Measurements from ENCODE around the gene ZBTB45.
"Not testable (repeated sequence)": the region's sequence is repeated elsewhere in the genome, so short reads cannot be mapped to it uniquely, and the experiment has no call there.

Gene ZBTB45

DNA sequence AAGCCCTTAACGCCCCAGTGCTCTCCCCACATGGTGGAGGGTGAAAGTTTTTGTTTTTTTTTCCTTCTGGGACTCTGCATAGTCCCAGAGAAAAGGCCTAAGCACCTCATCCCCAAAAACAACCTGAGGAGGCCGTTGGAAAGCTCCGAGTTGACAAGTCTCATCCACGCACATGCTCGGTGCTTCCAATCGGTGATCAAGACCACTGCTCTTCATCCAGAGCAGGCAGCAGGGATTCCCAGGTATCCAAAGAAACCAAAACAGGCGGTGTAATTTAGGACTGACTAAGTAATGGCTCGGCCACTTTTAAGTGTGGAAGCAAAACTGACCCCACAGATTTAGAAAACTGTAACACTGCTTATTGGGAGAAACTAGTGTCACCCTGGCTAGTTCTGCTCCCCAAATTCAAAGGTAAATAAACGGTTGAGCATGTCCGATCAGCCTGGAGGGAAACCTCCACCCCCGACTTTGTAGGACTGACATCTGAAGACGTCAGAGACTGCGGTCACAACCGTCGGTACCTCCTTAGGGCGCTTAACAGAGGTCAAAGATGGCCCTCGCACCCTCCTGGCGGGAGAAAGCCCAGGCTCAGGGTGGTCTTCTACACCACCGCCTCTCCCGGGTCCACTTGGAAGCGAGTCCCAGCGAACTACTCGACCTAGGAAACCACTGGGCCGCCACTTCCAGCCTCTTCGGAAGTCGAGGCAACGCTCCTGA is 44.5 kb downstream of the ZBTB45 start:
- DNase-seq (ENCODE audit: low read depth in 2 of 2) = no peak

DNA sequence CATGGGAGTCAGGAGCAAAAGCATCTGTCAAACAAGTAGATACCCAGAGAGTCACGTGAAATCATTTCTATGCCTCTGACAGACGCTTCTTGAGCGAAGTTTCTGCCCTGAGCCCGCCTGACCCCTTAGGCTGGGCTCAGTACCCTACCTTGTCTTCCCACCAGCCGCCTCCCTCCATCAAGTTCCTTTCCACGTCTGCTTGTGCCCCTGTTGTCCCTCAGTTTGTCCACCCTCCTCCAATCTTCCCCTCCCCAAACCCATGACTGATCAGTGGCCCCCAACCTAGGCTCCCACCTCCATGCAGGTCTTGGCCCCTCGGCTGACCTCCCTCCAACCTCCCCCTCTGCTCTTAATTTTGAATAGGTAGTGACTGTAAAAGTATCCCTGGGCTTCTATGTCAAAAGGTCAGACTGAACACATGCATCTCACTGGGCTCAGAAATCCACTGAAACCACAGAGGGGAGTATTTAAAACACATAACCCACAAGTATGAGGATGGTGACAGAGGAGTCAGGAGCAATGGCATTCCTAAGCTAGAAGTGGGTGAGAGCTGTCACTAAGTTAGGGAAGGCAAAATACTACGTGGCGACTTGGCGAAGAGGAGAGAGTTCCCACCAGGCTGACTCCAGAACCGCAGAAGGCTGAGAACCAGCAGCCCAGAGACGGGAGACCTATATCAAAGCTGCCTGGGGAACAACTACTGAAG is 45.2 kb downstream of the ZBTB45 start:
- no peak for DNase-seq (ENCODE audit: low read depth in 2 of 2)

DNA sequence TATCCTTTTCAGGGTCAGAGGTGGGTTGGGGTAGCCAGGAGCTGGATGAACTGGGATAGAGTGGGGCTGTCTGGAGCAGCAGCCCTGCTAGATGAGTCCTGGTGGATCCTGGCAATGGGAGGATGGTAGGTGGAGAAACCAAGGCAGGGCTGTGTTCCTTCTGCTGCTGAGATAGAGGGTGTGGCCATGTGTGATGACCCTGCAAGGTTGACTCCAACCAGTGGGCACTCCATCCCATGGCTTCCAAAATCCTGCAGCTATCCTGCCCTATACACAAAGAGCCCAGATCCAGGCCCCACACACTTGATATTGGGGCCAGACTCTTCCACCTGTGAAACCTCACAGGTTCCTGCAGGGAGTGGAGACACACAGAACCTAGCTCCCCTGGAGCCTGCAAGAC is 45.8 kb downstream of the ZBTB45 start:
- DNase-seq (ENCODE audit: low read depth in 2 of 2) = no peak

DNA sequence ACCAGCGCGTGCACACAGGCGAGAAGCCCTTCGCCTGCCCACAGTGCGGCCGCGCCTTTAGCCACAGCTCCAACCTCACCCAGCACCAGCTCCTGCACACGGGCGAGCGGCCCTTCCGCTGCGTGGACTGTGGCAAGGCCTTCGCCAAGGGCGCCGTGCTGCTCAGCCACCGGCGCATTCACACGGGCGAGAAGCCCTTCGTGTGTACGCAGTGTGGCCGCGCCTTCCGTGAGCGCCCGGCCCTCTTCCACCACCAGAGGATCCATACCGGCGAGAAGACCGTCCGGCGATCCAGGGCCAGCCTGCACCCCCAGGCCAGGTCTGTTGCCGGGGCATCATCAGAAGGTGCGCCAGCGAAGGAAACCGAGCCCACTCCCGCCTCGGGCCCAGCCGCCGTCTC is 47.9 kb downstream of the ZBTB45 start:
- no peak for DNase-seq (ENCODE audit: low read depth in 2 of 2)

DNA sequence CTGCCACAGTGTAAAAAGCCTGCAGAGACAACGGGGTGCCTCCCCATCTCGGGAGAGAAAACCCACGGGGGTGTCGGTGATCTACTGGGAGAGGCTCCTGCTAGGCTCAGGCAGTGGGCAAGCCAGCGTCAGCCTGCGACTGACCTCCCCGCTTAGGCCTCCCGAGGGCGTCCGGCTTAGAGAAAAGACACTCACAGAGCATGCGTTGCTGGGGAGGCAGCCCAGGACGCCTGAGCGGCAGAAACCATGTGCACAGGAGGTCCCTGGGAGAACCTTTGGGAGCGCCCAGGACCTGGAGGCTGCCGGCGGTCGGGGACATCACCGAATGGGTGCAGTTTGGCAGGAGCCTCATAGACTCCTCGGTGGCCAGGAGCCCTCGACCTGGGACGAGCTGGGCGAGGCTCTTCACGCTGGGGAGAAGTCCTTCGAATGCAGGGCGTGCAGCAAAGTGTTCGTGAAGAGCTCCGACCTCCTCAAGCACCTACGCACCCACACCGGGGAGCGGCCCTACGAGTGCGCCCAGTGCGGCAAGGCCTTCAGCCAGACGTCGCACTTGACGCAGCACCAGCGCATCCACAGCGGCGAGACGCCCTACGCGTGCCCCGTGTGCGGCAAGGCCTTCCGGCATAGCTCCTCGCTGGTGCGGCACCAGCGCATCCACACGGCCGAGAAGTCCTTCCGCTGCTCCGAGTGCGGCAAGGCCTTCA is 48.6 kb downstream of the ZBTB45 start:
- not testable (repeated sequence) for DNase-seq (ENCODE audit: low read depth in 2 of 2)

DNA sequence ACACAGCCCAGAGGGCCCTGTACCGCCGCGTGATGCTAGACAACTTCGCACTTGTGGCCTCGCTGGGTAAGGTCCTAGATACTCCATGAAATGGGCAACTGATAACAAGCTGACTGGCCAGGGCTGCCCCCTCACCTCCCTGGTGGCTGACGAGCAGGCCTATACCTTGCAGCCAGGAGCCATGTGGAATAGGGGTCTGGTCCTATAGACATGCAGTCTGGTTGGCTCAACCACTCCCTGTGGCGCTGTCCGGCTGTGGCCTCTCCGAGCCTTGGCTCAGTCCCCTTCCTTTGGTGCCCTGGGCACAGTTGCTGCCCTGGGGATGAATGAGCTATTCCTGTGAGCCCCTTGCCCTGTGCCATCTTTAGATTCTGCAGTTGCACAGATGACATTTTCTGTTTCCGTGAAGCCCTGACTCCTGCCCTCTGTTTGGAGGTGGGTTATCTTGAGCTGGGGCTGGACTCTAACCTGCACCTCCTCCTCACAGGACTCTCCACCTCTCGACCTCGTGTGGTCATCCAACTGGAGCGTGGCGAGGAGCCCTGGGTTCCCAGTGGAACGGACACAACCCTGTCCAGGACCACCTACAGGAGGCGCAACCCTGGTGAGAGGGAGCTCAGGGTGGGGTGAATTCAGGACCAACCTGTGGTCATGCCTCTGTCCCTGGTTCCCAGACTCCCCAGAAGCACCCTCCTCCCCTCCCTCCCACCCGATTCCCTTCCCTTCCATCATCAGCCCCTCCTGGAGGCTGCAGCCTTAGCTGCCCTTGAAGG is 50.2 kb downstream of the ZBTB45 start:
- DNase-seq (ENCODE audit: low read depth in 2 of 2) = no peak

DNA sequence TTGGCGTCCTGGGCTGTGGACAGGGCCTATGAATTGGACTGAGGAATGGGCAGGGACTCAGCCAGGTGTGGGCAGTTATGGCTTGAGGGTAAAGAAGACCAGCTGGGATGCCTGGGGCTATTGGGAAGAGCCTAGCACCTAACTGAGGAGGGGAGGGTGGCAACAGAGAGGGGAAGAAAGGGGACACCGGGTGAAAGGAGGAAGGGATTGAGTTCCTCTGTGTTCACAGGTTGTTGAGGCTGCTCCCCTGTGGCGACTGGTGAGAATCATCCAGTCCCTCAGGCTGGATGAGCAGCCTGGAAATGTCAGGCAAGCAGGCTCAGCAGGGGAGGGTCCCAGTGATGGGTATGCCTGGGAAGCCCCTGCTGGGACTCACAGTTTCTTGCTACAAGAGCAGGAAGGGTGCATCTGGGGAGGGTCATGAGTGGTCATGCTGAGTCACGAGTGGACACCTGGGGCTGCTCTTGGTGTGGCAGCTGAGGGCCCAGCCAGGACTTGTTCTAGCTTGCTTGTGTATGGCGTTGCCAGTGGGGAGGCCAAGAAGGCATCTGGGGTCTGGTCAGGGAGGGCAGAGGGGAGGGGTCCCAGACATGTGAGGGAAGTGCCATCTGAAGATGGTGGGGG is 51.3 kb downstream of the ZBTB45 start:
- no peak for DNase-seq (ENCODE audit: low read depth in 2 of 2)

DNA sequence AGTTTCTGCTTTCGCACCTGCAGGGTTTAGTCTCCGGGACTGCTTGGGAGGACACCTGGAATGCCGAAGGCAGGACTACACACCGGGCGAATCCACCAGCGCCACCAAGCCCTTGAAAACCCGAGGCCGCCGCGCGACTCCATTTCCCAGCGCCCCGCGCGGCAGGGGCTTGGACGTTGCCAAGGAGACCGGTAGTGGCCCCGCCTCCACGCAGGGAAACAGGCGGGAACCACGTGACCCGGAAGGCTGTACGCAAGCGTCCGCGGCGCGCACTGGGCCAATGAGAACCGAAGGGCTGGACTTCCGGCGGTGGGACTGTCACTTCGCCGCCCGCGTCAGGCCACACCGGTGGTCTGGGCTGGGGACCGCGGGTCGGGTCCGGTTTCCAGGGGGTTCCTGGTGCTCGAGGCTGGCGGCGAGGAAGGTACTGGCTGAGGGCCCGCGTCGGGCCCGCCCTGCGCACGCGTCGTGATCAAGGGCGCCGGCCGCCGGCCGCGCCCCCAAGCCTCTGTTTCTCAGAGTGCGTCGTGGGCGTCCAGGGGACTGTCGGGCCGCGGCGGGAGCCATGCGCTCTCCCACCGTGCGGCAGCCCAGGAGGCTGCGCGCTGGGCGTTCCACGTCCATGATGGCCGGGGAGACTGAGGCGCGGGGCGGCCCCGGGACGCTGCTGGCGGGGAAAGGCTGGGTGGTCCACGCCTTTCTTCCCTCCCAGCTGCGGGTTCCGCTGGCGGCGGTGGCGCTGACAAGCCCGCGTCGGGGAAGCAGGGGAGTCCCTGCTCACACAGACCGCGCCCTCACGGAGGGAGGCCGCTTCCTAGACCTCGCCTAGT is 52.6 kb downstream of the ZBTB45 start, which contains the start of gene ZNF324:
ZNF324 (plus strand) TSS at position 321 of the 830 bp plus-strand sequence. CDS start 2,106 bp downstream, outside the sequence.
- DNase-seq (ENCODE audit: low read depth in 2 of 2) = peak; percentile 97 to 98

DNA sequence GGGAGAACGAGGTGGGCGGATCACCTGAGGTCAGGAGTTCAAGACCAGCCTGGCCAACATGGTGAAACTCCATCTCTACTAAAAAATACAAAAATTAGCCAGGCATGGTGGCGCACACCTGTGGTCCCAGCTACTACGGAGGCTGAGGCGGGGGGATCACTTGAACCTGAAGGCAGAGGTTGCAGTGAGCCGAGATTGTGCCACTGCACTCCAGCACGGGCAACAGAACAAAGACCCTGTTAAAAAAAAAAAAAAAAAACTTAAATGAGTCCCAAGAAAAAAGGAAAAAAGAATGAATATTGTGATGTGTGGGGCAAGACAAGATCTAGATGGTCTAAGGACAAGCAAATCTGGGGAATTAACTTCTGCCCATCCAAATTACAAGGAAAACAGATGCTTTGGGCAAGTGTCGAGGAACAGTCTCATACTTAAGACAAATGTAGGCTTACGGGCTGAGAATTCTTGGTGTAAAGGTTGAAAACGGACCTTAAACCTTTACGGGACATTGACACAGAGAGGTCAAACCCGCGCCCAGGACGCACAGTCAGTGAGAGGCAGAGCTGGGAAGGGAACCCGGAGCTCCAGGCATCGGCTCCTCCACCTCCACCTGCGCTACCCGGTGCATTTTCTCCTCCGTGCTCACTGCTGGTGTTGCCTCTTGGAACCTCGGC is 53.4 kb downstream of the ZBTB45 start:
- DNase-seq (ENCODE audit: low read depth in 2 of 2) = no peak
